Cardiac septum (tissue), 1 donor: ENCODE results near the gene RANBP1. TPM values are rescaled to one million over a fixed set of nuclear protein-coding genes. Genes with fewer than 3 reads are reported as not detected.

Experiments
- DNase-seq: peaks from one replicate; pipeline ENCODE4 v3.0.0-alpha.2; 2020; ENCODE audit warnings: low spot score
- intact Hi-C: fragments of 100-400 bp; cut with DNase I; formaldehyde crosslinking; loops from one replicate; pipeline ENCODE4 v1.14.0; 2022
- microRNA-seq: library from miRNA; unstranded; fragments of <30 nt; microRNA quantifications from one replicate; pipeline ENCODE4 v1.2.0, GENCODE V29; 2020
- total RNA-seq: library from RNA; stranded (reverse); fragmentation: NEBNext Ultra II Directional; extraction: Animal tissue kit (Norgen Biotek cat#: 25700); gene quantifications from one replicate; pipeline ENCODE4 v1.2.1, GENCODE V29; 2021
- donor health status: DM: no; HTN: no; CAD: no.

Gene RANBP1
- total RNA-seq, 1 donor from 2014 or later: 45.9 TPM

GRCh38 chr22:20176421-20177085 is 60.6 kb downstream of the RANBP1 start:
- intact Hi-C loops: loop anchor here (5.0 kb wide), 1 partner anchor 81 kb away; no protein-coding TSS in a partner anchor
- DNase-seq: no peak

Small RNA genes lying within 50 kb of the gene (microRNA-seq; reads per million reads assigned to microRNA genes)
- gene MIR6816: not detected

Other genes starting within 250 kb of the RANBP1 start
- 97.1 TPM for gene COMT, start 174.3 kb upstream of the RANBP1 start, total RNA-seq
- gene TXNRD2, start 174.3 kb upstream of the RANBP1 start, total RNA-seq: 33.3 TPM
- 46.8 TPM for gene ARVCF, start 99.3 kb upstream of the RANBP1 start, total RNA-seq
- gene TANGO2, start 95.0 kb upstream of the RANBP1 start, total RNA-seq: 84.5 TPM
- gene DGCR8, start 35.9 kb upstream of the RANBP1 start, total RNA-seq: 19.1 TPM
- 24.0 TPM for gene TRMT2A, start 1.1 kb downstream of the RANBP1 start, total RNA-seq
- 43.4 TPM for gene ZDHHC8, start 15.7 kb downstream of the RANBP1 start, total RNA-seq
- 0.67 TPM for gene CCDC188, start 35.0 kb downstream of the RANBP1 start, total RNA-seq
- gene RTN4R, start 152.2 kb downstream of the RANBP1 start, total RNA-seq: 1.0 TPM
- gene DGCR6L, start 204.0 kb downstream of the RANBP1 start, total RNA-seq: 45.5 TPM